ENCODE data around the gene XRN2.

The XRN2 gene

GRCh38 chr20:21303061-21303871 lies at the start of gene XRN2:
Gene XRN2 (plus strand): TSS chr20:21303331. CDS start chr20:21303399, 68 bp downstream.
- peak; percentile 92 for DNase-seq (ENCODE audit: low read depth)

GRCh38 chr20:21257192-21257591 lies 45.9 kb upstream of the XRN2 start:
- DNase-seq (ENCODE audit: low read depth), result no peak

- DNase-seq (ENCODE audit: low read depth), result no peak
Measured at GRCh38 chr20:21258411-21258810, 44.7 kb upstream of the XRN2 start.

GRCh38 chr20:21259346-21259745 lies 43.8 kb upstream of the XRN2 start:
- DNase-seq (ENCODE audit: low read depth), result no peak

GRCh38 chr20:21262812-21263211 lies 40.3 kb upstream of the XRN2 start:
- no peak for DNase-seq (ENCODE audit: low read depth)

GRCh38 chr20:21265261-21266190 lies 37.6 kb upstream of the XRN2 start:
- no peak for DNase-seq (ENCODE audit: low read depth)

GRCh38 chr20:21266191-21266536 lies 37.0 kb upstream of the XRN2 start:
- no peak for DNase-seq (ENCODE audit: low read depth)

GRCh38 chr20:21269772-21270171 lies 33.4 kb upstream of the XRN2 start:
- DNase-seq (ENCODE audit: low read depth), result no peak

GRCh38 chr20:21270806-21271205 lies 32.3 kb upstream of the XRN2 start:
- no peak for DNase-seq (ENCODE audit: low read depth)

- no peak for DNase-seq (ENCODE audit: low read depth)
Measured at GRCh38 chr20:21272279-21272678, 30.9 kb upstream of the XRN2 start.

- no peak for DNase-seq (ENCODE audit: low read depth)
Measured at GRCh38 chr20:21272679-21273078, 30.5 kb upstream of the XRN2 start.

GRCh38 chr20:21273755-21274386 lies 29.3 kb upstream of the XRN2 start:
- DNase-seq (ENCODE audit: low read depth), result no peak

- no peak for DNase-seq (ENCODE audit: low read depth)
Measured at GRCh38 chr20:21278829-21279228, 24.3 kb upstream of the XRN2 start.

GRCh38 chr20:21279706-21280521 lies 23.2 kb upstream of the XRN2 start:
- no peak for DNase-seq (ENCODE audit: low read depth)

GRCh38 chr20:21280522-21281016 lies 22.6 kb upstream of the XRN2 start:
- no peak for DNase-seq (ENCODE audit: low read depth)

- no peak for DNase-seq (ENCODE audit: low read depth)
Measured at GRCh38 chr20:21286775-21287174, 16.4 kb upstream of the XRN2 start.

GRCh38 chr20:21288587-21289370 lies 14.4 kb upstream of the XRN2 start:
- DNase-seq (ENCODE audit: low read depth), result no peak

GRCh38 chr20:21289651-21290050 lies 13.5 kb upstream of the XRN2 start:
- no peak for DNase-seq (ENCODE audit: low read depth)

- no peak for DNase-seq (ENCODE audit: low read depth)
Measured at GRCh38 chr20:21291026-21291425, 12.1 kb upstream of the XRN2 start.

GRCh38 chr20:21294755-21295154 lies 8.4 kb upstream of the XRN2 start:
- no peak for DNase-seq (ENCODE audit: low read depth)

All from activated gamma-delta T cell treated with anti-CD3 and anti-CD28 coated beads, Interleukin-2, amount 50 U/mL, for 16 hours (primary cell).